ENCODE data around the gene GEMIN5.
"Not testable (repeated sequence)": the region's sequence is repeated elsewhere in the genome, so short reads cannot be mapped to it uniquely, and the experiment has no call there.

The GEMIN5 gene, protein sequence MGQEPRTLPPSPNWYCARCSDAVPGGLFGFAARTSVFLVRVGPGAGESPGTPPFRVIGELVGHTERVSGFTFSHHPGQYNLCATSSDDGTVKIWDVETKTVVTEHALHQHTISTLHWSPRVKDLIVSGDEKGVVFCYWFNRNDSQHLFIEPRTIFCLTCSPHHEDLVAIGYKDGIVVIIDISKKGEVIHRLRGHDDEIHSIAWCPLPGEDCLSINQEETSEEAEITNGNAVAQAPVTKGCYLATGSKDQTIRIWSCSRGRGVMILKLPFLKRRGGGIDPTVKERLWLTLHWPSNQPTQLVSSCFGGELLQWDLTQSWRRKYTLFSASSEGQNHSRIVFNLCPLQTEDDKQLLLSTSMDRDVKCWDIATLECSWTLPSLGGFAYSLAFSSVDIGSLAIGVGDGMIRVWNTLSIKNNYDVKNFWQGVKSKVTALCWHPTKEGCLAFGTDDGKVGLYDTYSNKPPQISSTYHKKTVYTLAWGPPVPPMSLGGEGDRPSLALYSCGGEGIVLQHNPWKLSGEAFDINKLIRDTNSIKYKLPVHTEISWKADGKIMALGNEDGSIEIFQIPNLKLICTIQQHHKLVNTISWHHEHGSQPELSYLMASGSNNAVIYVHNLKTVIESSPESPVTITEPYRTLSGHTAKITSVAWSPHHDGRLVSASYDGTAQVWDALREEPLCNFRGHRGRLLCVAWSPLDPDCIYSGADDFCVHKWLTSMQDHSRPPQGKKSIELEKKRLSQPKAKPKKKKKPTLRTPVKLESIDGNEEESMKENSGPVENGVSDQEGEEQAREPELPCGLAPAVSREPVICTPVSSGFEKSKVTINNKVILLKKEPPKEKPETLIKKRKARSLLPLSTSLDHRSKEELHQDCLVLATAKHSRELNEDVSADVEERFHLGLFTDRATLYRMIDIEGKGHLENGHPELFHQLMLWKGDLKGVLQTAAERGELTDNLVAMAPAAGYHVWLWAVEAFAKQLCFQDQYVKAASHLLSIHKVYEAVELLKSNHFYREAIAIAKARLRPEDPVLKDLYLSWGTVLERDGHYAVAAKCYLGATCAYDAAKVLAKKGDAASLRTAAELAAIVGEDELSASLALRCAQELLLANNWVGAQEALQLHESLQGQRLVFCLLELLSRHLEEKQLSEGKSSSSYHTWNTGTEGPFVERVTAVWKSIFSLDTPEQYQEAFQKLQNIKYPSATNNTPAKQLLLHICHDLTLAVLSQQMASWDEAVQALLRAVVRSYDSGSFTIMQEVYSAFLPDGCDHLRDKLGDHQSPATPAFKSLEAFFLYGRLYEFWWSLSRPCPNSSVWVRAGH (N-terminal part only)

GRCh38 chr5:154937718-154938466 lies at the start of gene GEMIN5:
Gene GEMIN5 (minus strand): TSS chr5:154938211. CDS start chr5:154938133, 78 bp downstream.
- DNase-seq (ENCODE audit: low spot score), result peak; percentile 90

DNA sequence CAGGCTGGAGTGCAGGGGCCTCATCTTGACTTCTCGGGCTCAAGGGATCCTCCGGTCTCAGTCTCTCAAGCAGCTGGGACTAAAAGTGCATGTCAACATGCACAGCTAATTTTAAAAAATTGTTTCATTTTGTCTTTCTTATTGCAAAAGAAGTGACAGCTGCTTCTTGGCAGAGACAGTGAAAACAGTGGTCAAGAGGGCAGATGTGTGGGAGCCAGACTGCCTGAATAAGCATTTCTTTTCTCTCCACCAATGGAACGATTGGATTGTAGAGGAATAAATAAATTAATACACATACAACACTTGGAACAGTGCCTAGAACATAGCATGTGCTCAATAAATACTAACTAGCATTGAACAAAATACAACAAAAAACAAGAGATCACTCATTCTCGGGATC lies 48.1 kb upstream of the GEMIN5 start:
- no peak for DNase-seq (ENCODE audit: low spot score)

DNA sequence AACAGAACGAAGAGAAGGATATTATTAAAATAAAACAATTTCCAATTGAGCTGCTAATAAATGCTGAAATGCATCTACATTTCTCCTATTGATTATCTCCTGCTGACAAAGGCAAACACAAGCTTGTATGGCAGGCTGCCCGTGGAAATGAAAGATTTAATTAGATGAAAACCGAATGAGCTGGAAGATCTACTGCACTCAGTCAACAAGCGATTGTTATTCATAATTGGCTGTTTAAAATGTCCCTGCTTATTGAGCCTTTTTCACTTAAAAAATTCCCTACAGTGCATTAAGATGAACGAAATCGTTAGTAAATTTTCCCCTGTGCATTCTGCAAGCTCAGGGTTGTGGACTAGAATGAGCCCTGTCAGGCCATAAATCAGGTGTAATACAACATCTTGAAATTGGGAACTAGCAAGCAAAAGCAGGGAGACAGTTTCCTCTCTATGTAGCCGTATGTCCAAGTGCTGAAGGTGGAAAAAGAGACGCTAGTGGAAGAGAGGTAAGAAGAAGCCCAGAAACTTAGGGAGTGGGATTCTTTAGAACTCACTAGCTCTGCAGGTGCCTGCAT lies 47.0 kb upstream of the GEMIN5 start:
- DNase-seq (ENCODE audit: low spot score), result no peak

DNA sequence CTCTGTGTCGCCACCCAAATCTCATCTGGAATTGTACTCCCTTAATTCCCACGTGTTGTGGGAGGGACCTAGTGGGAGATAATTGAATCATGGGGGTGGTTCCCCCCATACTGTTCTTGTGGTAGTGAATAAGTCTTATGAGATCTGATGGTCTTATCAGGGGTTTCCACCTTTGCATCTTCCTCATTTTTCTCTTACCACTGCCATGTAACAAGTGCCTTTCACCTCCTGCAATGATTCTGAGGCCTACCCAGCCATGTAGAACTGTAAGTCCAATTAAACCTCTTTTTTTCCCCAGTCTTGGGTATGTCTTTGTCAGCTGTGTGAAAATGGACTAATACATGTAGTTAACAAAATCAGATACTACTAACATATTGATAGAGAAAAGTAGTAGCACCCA lies 40.3 kb upstream of the GEMIN5 start:
- DNase-seq (ENCODE audit: low spot score), result not testable (repeated sequence)

DNA sequence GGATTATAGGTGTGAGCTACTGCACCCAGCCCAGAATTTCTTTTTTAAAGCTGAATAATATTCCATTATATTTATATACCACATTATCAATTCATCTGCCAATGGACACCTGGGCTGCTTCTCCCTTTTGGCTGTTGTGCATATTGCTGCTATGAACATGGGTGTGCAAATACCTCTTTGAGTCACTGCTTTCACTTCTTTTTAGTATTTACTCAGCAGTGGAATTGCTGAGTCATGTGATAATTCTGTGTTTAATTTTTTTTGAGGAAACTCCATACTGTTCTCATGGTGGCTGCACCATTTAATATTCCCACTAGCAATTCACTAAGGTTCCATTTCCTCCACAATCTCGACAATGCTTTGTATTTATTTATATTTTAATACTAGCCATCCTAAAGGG lies 39.4 kb upstream of the GEMIN5 start:
- DNase-seq (ENCODE audit: low spot score), result no peak

GRCh38 chr5:154976082-154976481 lies 38.1 kb upstream of the GEMIN5 start:
- not testable (repeated sequence) for DNase-seq (ENCODE audit: low spot score)

DNA sequence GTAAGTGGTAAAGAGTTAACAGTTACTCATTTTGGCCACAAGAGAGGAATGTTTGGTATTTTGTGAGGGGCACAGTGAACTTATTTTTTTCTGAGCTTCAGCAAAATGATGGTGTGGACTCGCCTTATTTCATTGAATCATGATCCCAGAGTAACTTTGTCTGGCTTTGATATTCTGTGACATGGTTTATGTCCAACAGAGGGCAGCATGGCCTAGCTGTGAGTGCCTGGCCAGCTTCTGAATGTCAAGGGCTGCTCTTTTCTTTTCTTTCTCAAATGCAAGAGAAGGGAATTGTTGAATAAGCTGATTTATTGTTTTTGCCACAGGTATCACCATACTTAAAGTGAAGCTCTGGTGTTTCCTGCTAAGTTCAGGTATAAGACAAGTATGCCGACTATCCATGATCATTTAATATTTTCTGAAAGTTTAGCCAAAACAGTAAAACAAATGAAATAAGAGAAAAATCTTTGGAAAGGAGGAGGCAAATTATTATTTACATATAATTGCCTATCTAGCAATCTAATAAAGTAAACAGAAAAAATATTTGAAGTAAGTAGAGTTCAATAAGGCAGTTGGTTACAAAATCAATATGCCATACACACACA lies 34.6 kb upstream of the GEMIN5 start:
- peak; percentile 44 for DNase-seq (ENCODE audit: low spot score)

GRCh38 chr5:154971501-154971900 lies 33.5 kb upstream of the GEMIN5 start:
- DNase-seq (ENCODE audit: low spot score), result no peak

DNA sequence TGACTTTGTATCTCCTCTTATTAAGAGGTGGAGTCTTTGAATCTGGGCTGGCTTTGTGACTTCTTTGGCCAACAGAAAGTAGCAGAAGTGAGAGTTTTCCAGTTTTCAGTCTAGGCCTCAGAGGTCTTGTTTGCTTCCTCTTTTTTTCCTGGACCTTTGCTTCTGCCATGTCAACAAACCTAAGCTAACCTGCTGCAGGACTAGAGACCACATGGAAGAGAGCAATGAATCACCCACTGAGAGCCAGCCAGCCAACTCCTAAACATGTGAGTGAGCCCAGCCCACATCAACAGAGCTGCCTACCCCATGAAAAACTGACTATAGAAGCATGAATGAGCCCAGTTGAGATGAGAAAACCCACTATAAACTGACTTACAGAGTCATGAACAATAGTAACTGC lies 32.7 kb upstream of the GEMIN5 start:
- no peak for DNase-seq (ENCODE audit: low spot score)

GRCh38 chr5:154968953-154969352 lies 30.9 kb upstream of the GEMIN5 start:
- DNase-seq (ENCODE audit: low spot score), result no peak

GRCh38 chr5:154967421-154968024 lies 29.5 kb upstream of the GEMIN5 start:
- DNase-seq (ENCODE audit: low spot score), result peak; percentile 19

DNA sequence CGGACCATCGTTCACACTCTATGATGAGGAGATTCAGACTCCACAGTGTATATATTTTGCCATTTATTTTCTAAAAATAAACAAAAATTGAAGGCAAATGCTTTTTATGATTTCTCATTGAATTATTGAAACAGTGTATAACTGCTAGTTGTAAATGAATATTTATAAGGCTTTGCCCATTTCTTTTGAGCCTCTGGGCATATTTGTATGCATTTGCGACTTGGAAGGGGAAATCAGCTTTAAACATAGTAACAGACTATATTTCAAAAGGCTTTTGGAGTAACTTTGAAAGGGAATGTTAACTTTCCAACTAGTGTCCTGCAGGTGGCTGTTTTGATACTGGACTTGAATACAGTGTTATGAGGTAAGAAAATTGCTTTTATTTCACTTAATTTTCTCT lies 28.9 kb upstream of the GEMIN5 start:
- DNase-seq (ENCODE audit: low spot score), result no peak

GRCh38 chr5:154966081-154966841 lies 28.2 kb upstream of the GEMIN5 start:
- DNase-seq (ENCODE audit: low spot score), result no peak

GRCh38 chr5:154962494-154962893 lies 24.5 kb upstream of the GEMIN5 start:
- no peak for DNase-seq (ENCODE audit: low spot score)

DNA sequence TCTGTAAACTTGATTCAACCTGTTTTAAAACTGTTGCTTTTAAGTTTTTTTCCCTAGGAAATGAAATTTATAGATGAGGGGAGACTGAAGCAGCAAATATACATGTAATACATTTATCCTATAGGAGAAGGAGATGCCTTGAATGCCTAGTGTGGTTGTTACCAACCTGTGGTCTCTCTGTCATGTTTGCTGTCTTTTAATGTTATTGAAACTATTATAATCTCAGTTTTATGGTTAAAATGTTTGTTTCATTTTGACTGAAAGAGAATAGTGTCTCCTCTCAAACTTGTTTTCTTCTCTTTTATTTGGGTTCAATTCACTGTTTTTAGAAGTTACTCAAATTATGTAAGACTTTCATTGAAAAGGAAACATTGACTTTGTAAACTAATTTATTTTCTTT lies 18.7 kb upstream of the GEMIN5 start:
- no peak for DNase-seq (ENCODE audit: low spot score)

GRCh38 chr5:154949781-154950180 lies 11.8 kb upstream of the GEMIN5 start:
- DNase-seq (ENCODE audit: low spot score), result no peak

DNA sequence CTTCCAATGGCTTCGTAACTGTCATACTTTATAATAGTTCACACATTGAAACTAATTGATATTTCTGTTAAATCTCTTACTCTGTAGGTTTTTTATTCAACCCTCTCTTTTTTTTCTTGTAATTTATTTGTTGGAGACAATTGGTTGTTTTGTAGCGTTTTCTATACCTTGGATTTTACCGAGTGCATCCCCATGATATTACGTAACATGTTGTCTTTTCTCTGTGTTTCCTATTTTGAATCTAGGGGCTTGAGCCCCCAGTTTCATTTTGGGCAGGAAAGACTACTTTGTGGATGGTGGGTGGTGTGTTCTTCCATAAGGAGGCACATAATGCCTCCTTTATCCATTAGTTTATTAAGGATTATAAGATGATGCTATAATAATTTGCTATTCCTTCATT lies 10.3 kb upstream of the GEMIN5 start:
- no peak for DNase-seq (ENCODE audit: low spot score)

- DNase-seq (ENCODE audit: low spot score), result no peak
Measured at GRCh38 chr5:154947778-154948177, 9.8 kb upstream of the GEMIN5 start.

GRCh38 chr5:154945695-154946301 lies 7.8 kb upstream of the GEMIN5 start:
- DNase-seq (ENCODE audit: low spot score), result peak; percentile 21

Measured in SW480 (cell line).